ENCODE results near the gene TMEM143. TPM values are rescaled to one million over a fixed set of nuclear protein-coding genes. Genes with fewer than 3 reads are reported as not detected.

Gene TMEM143
- total and polyA plus RNA-seq, 10 of the 15 experiments (the other 5 are each of a cell fraction or from before 2014, with no cell fraction given): 1.5 to 19.5 (median 10.1) TPM

DNA sequence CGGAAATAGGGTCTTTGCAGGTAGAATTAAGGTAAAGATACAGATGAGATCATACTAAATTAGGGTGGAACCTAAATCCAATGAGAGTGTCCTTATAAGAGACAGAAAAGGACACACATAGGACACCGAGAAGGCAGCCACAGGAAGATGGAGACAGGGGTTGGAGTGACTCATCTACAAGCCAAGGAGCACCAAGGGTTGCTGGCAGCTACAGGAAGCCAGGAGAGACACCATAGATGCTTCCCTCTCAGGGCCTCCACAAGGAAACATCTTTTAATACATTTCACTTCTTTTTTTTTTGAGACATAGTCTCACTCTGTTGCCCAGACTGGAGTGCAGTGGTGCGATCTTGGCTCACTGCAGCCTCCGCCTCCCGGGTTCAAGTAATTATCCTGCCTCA is 10.1 kb downstream of the TMEM143 start:
- DNase-seq (ENCODE audit: low read depth, low spot score) (no peak), ATAC-seq (no peak), FAIRE-seq (no peak)
- H3K27me3 ChIP-seq (replicated peaks in 1 of 2; ENCODE audit: control insufficient read depth in 2 of 2, insufficient read depth in 2 of 2, low read length in 1 of 2): no peaks in the 10 kb centered on the region
- intact Hi-C loops (cut with micrococcal nuclease; ENCODE audit: unreplicated experiment): no loop called here
- 94% methylated on average over 5 of the region's 5 CpGs for WGBS (ENCODE audit: insufficient coverage, insufficient replicate concordance, low lambda C conversion rate, missing lambda C conversion rate)
- no peaks in the 10 kb centered on the region for H3K4me1 ChIP-seq (ENCODE audit: control insufficient read depth, insufficient read depth, low read length)
- ChIA-PET SMC1A (ENCODE audit: uncharacterized antibody, unreplicated experiment) (no interaction called here), CTCF (interaction anchor here (1.9 kb wide), 1 partner anchor 10 kb away, joined by 8 read pairs; the partner anchor contains the start of genes SYNGR4 and TMEM143), RAD21 (ENCODE audit: unreplicated experiment) (interaction anchor here (0.6 kb wide), 1 partner anchor 273 kb away, joined by 3 read pairs; no protein-coding TSS in a partner anchor), POLR2A (interaction anchor here (1.2 kb wide), 1 partner anchor 10 kb away, joined by 5 read pairs; the partner anchor contains the start of genes SYNGR4 and TMEM143)
- H3K4me2 ChIP-seq (ENCODE audit: control insufficient read depth, insufficient read depth): no peak overlapping the region
- BruUV-seq (replicated peaks): no TSS peak
- no peak overlapping the region for H3K4me3 ChIP-seq
- no peak for TF ChIP-seq ETV6 (conservative IDR thresholded peaks at IDR 0.05 in 1 of 2, IDR thresholded peaks at IDR 0.05 in 1 of 2; ENCODE audit: borderline replicate concordance in 1 of 2, low read depth in 1 of 2)
- TF ChIP-seq TARDBP (IDR thresholded peaks at IDR 0.05; ENCODE audit: borderline replicate concordance): no peak
- TF ChIP-seq, protein P1, sequence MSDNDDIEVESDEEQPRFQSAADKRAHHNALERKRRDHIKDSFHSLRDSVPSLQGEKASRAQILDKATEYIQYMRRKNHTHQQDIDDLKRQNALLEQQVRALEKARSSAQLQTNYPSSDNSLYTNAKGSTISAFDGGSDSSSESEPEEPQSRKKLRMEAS (IDR thresholded peaks at IDR 0.05; ENCODE audit: low read depth, low read length): no peak
- TF ChIP-seq, protein P2, sequence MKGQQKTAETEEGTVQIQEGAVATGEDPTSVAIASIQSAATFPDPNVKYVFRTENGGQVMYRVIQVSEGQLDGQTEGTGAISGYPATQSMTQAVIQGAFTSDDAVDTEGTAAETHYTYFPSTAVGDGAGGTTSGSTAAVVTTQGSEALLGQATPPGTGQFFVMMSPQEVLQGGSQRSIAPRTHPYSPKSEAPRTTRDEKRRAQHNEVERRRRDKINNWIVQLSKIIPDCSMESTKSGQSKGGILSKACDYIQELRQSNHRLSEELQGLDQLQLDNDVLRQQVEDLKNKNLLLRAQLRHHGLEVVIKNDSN (IDR thresholded peaks at IDR 0.05; ENCODE audit: borderline replicate concordance, extremely low read length, insufficient read depth, low read depth, low read length): no peak
- TF ChIP-seq NBN (IDR thresholded peaks at IDR 0.05): no peak
- TF ChIP-seq YY1 (IDR thresholded peaks at IDR 0.05; ENCODE audit: low read depth, low read length): no peak
- no peak for TF ChIP-seq SIN3A (IDR thresholded peaks at IDR 0.05; ENCODE audit: low read depth, low read length)
- no peak for TF ChIP-seq BACH1 (IDR thresholded peaks at IDR 0.05; ENCODE audit: borderline replicate concordance)
- H3K9ac ChIP-seq (ENCODE audit: control insufficient read depth, insufficient read depth, low read length): no peak overlapping the region
- H3K27ac ChIP-seq (ENCODE audit: control insufficient read depth, insufficient read depth): no peak overlapping the region
- in situ Hi-C loops (cut with MboI): no loop called here
- no peaks in the 10 kb centered on the region for H4K20me1 ChIP-seq (ENCODE audit: control insufficient read depth, insufficient read depth)
- no peaks in the 10 kb centered on the region for H3K9me3 ChIP-seq (replicated peaks; ENCODE audit: control insufficient read depth, insufficient read depth, low read length)
- H3K79me2 ChIP-seq (ENCODE audit: control insufficient read depth, insufficient read depth, low read length): no peaks in the 10 kb centered on the region
- no peaks in the 10 kb centered on the region; a peak in 1 of 4 replicates for H3K36me3 ChIP-seq (ENCODE audit: control insufficient read depth in 2 of 2, insufficient read depth in 2 of 2, low read length in 1 of 2)
- H2AFZ ChIP-seq (ENCODE audit: control insufficient read depth, low read depth, low read length): no peak overlapping the region

All from GM12878 (cell line).